CD14-positive monocyte (primary cell): ENCODE measurements around the gene OR7D4. TPM values are rescaled to one million over a fixed set of nuclear protein-coding genes. Genes with fewer than 3 reads are reported as not detected.
A peak's percentile ranks its signal among the peaks of the same experiment; 100 is the strongest.
"Not testable (repeated sequence)": the region's sequence is repeated elsewhere in the genome, so short reads cannot be mapped to it uniquely, and the experiment has no call there.

Experiments used
- DNase-seq, 3 donors: peaks; one replicate each; pipeline ENCODE4 v3.0.0-alpha.2; 2011 to 2022
- H2AFZ ChIP-seq: 2 replicates; pipeline ENCODE4 v1.6.0; 2012; ENCODE audit warnings: mild to moderate bottlenecking, low read depth, low read length, inconsistent platforms; ENCODE audit not compliant: insufficient read depth, poor library complexity, severe bottlenecking
- H3K27ac ChIP-seq, 2 donors: 1 replicate in 1 of 2; 2 replicates in 1 of 2; pipeline ENCODE4 v1.5.1; 2012 to 2013; ENCODE audit warnings: low read length in 2 of 2, control low read depth in 1 of 2, inconsistent platforms in 1 of 2, low read depth in 1 of 2, mild to moderate bottlenecking in 1 of 2
- H3K27me3 ChIP-seq, 2 donors: one replicate each; pipeline versions ENCODE4 v1.6.0 to v1.6.1; 2011 to 2013; ENCODE audit warnings: low read length in 2 of 2; ENCODE audit not compliant: control insufficient read depth in 2 of 2, insufficient read depth in 2 of 2
- H3K36me3 ChIP-seq, 2 donors: replicated peaks in 1 of 2; 1 replicate in 1 of 2; 2 replicates in 1 of 2; pipeline versions ENCODE4 v1.5.1 to v1.6.1; 2012 to 2013; ENCODE audit warnings: low read length in 2 of 2, control low read depth in 1 of 2, inconsistent platforms in 1 of 2, mild to moderate bottlenecking in 1 of 2; ENCODE audit not compliant: insufficient read depth in 2 of 2, control insufficient read depth in 1 of 2
- H3K4me1 ChIP-seq, 2 donors: 1 replicate in 1 of 2; 2 replicates in 1 of 2; pipeline versions ENCODE4 v1.5.1 to v1.6.1; 2012 to 2013; ENCODE audit warnings: low read length in 2 of 2, control low read depth in 1 of 2, inconsistent platforms in 1 of 2, mild to moderate bottlenecking in 1 of 2, moderate library complexity in 1 of 2; ENCODE audit not compliant: insufficient read depth in 2 of 2, control insufficient read depth in 1 of 2
- H3K4me2 ChIP-seq: replicated peaks from 2 replicates; pipeline ENCODE3; 2012; ENCODE audit warnings: low read length, moderate library complexity, mild to moderate bottlenecking; ENCODE audit not compliant: poor library complexity, severe bottlenecking; ENCODE audit errors: extremely low read depth
- H3K4me3 ChIP-seq, 3 experiments: fragments of 200-600 bp in 1 of 3; sonication (generic) in 1 of 3; replicated peaks in 1 of 3; 1 replicate in 2 of 3; 2 replicates in 1 of 3; pipeline ENCODE4 v1.5.1; 2011 to 2013; ENCODE audit warnings: low read length in 3 of 3, mild to moderate bottlenecking in 3 of 3, control low read depth in 2 of 3, low read depth in 2 of 3, inconsistent platforms in 1 of 3, moderate library complexity in 1 of 3
- H3K79me2 ChIP-seq: 2 replicates; pipeline ENCODE4 v1.6.0; 2012; ENCODE audit warnings: mild to moderate bottlenecking, control low read depth, inconsistent platforms, low read length, moderate library complexity; ENCODE audit not compliant: insufficient read depth
- H3K9ac ChIP-seq: 2 replicates; pipeline ENCODE4 v1.6.0; 2017; ENCODE audit warnings: low read length, mild to moderate bottlenecking; ENCODE audit not compliant: insufficient read depth, poor library complexity, severe bottlenecking
- H3K9me3 ChIP-seq, 2 donors: replicated peaks in 1 of 2; 1 replicate in 1 of 2; 2 replicates in 1 of 2; pipeline versions ENCODE4 v1.5.1 to v1.6.1; 2012 to 2013; ENCODE audit warnings: low read length in 2 of 2, control low read depth in 1 of 2; ENCODE audit not compliant: control insufficient read depth in 1 of 2, insufficient read depth in 1 of 2
- H4K20me1 ChIP-seq: 2 replicates; pipeline ENCODE4 v1.6.0; 2012; ENCODE audit warnings: mild to moderate bottlenecking, low read length, control low read depth, moderate library complexity; ENCODE audit not compliant: insufficient read depth
- H3K27ac Mint-ChIP-seq, 7 donors: one replicate each; pipeline ENCODE4 v1.8.0; 2020; ENCODE audit warnings: mild to moderate bottlenecking in 7 of 7, mixed read lengths in 7 of 7, moderate library complexity in 6 of 7, inconsistent platforms in 2 of 7
- H3K27me3 Mint-ChIP-seq, 3 donors: one replicate each; pipeline ENCODE4 v1.8.0; 2021 to 2022; ENCODE audit warnings: low read depth in 3 of 3, mild to moderate bottlenecking in 3 of 3, mixed read lengths in 3 of 3, moderate library complexity in 3 of 3, inconsistent platforms in 1 of 3
- H3K36me3 Mint-ChIP-seq, 2 donors: one replicate each; pipeline ENCODE4 v1.8.0; 2020; ENCODE audit warnings: mixed read lengths in 2 of 2, inconsistent platforms in 1 of 2, mild to moderate bottlenecking in 1 of 2
- H3K4me1 Mint-ChIP-seq: one replicate; pipeline ENCODE4 v1.8.0; 2020; ENCODE audit warnings: mild to moderate bottlenecking, mixed read lengths
- H3K4me3 Mint-ChIP-seq, 2 donors: one replicate each; pipeline ENCODE4 v1.8.0; 2020; ENCODE audit warnings: mild to moderate bottlenecking in 2 of 2, mixed read lengths in 2 of 2, moderate library complexity in 1 of 2
- H3K9me3 Mint-ChIP-seq, 7 donors: one replicate each; pipeline ENCODE4 v1.8.0; 2020 to 2022; ENCODE audit warnings: mixed read lengths in 7 of 7, mild to moderate bottlenecking in 6 of 7, moderate library complexity in 6 of 7, inconsistent platforms in 2 of 7
- CTCF ChIP-seq: fragments of 200-600 bp; IDR thresholded peaks from one replicate; pipeline ENCODE4 v1.8.0; 2022; ENCODE audit warnings: antibody characterized with exemption, mild to moderate bottlenecking
- WGBS: methylation state at CpG from one replicate; pipeline ENCODE4 v1.1.5; 2013; ENCODE audit warnings: missing lambda C conversion rate; ENCODE audit not compliant: insufficient coverage; 5-methylcytosine and 5-hydroxymethylcytosine counted together
- intact Hi-C, 2 donors: fragments of 100-400 bp; cut with micrococcal nuclease; formaldehyde crosslinking; loops; one replicate each; pipeline versions ENCODE4 v1.15.0 to v1.15.1; 2023
- polyA plus RNA-seq, 3 donors: library from polyadenylated mRNA; depleted of rRNA in 1 of 3; unstranded in 2 of 3; stranded (reverse) in 1 of 3; fragments of 300-500 nt in 2 of 3; fragments of >200 nt in 1 of 3; fragmentation: Illumina TruSeq in 2 of 3; gene quantifications; 1 replicate in 2 of 3; 2 replicates in 1 of 3; pipeline ENCODE4 v1.2.3, GENCODE V29; 2012 to 2021

The OR7D4 gene
- polyA plus RNA-seq, 3 donors, result not detected

DNA sequence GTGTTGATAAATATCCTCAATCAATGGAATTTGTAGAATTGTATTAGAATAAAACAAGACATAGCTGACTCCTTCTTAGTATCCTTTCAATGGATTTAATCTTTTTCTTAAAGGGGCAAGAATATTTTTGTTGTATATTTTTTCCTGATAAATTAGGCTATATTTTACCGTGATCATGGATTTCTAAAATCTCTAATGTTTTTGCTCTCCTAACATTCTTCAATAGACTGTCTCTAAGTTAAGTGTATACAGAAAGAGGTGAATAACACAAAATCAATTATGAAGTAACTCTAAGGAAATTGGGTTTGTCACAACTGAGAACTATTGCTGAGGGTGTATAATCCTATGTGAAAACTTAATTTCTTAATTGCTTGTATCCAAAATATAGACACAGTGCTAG lies 31.2 kb upstream of the OR7D4 start, which contains the start of gene OR7E24:
Gene OR7E24, plus strand, starts transcription at position 301 of the 400 bp plus-strand sequence. CDS start 114 bp downstream, outside the sequence.
- Histone ChIP-seq H3K4me3 (no peak within 1 kb of the TSS), H3K36me3 (no peaks in the 10 kb centered on the region), H3K79me2 (no peaks in the 10 kb centered on the region), H3K27me3 (no peaks in the 10 kb centered on the region), H3K4me1 (no peaks in the 10 kb centered on the region), H3K4me2 (no peak within 1 kb of the TSS), H3K27ac (no peak within 1 kb of the TSS), H3K9ac (no peak within 1 kb of the TSS), H3K9me3 (peaks cover 14 to 26% of the 10 kb centered on the region in 2 donors), H4K20me1 (no peaks in the 10 kb centered on the region), H2AFZ (no peak within 1 kb of the TSS)
- H3K4me3 Mint-ChIP-seq, result no peak within 1 kb of the TSS
- H3K36me3 Mint-ChIP-seq, result no peaks in the 10 kb centered on the region
- intact Hi-C loops, result no loop called here
- H3K27ac Mint-ChIP-seq, result no peak within 1 kb of the TSS
- WGBS, result no CpG with 5 or more reads among the region's 1 CpG
- H3K4me1 Mint-ChIP-seq, result no peaks in the 10 kb centered on the region
- no peak for TF ChIP-seq CTCF
- DNase-seq, result no peak
- peaks cover 14 to 33% (median 29%) of the 10 kb centered on the region in 7 donors for H3K9me3 Mint-ChIP-seq
- H3K27me3 Mint-ChIP-seq, result peaks cover 0 to 3% (median 3%) of the 10 kb centered on the region in 3 donors

GRCh38 chr19:9205501-9206113 lies 13.8 kb downstream of the OR7D4 start:
- H3K27me3 ChIP-seq, result no peaks in the 10 kb centered on the region
- WGBS, result 22% methylated on average over 8 of the region's 13 CpGs
- H3K4me3 Mint-ChIP-seq, result peak overlapping the region; percentile 52 to 76
- no peaks in the 10 kb centered on the region for H3K9me3 ChIP-seq
- H3K27me3 Mint-ChIP-seq, result peaks cover 0 to 17% (median 7%) of the 10 kb centered on the region in 3 donors
- H3K4me3 ChIP-seq, result no peak overlapping the region
- peak overlapping the region in 1 of 7 donors; percentile 33 for H3K27ac Mint-ChIP-seq
- peak overlapping the region; percentile 63 for H2AFZ ChIP-seq
- H3K79me2 ChIP-seq, result no peaks in the 10 kb centered on the region
- TF ChIP-seq CTCF, result peak; percentile 94
- H3K36me3 Mint-ChIP-seq, result no peaks in the 10 kb centered on the region
- intact Hi-C loops, result loop anchor here (5.0 to 10.0 kb wide), 2 partner anchors 589 to 592 kb away; no protein-coding TSS in a partner anchor
- H3K4me2 ChIP-seq, result peak overlapping the region; percentile 22
- H3K9me3 Mint-ChIP-seq, result peaks cover 0 to 3% (median 0%) of the 10 kb centered on the region in 7 donors
- H4K20me1 ChIP-seq, result no peaks in the 10 kb centered on the region
- no peaks in the 10 kb centered on the region for H3K36me3 ChIP-seq
- peak; percentile 30 to 59 (median 44) for DNase-seq
- peaks cover 5% of the 10 kb centered on the region for H3K4me1 Mint-ChIP-seq
- no peaks in the 10 kb centered on the region for H3K4me1 ChIP-seq
- no peak overlapping the region for H3K27ac ChIP-seq
- H3K9ac ChIP-seq, result no peak overlapping the region

DNA sequence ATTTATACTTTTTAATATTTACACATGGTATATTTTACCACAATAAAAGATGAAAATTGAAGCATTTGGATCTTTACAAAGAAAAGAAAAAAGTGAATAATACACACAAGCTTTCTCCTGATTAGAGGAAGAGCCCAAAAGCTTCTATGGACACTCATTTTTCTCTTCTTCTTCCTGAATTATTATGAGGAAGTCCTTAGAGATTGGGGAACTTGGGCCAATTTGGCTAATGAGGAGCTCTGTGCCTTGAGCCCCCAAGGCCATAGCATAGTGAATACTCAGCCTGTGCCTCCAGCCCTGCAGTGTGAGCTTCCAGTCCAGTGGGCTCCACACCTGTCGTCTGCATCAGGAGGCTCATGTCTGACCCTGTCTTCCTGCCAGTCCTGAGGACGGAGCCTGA lies 21.3 kb downstream of the OR7D4 start:
- DNase-seq, result peak in 2 of 3 donors; percentile 13 to 16
- H3K27me3 Mint-ChIP-seq, H3K9me3 ChIP-seq, H2AFZ ChIP-seq, H3K4me3 ChIP-seq, H3K36me3 ChIP-seq, H3K27ac ChIP-seq, H3K4me1 ChIP-seq, H3K9ac ChIP-seq, H3K27me3 ChIP-seq, H3K4me2 ChIP-seq, H3K36me3 Mint-ChIP-seq, H3K79me2 ChIP-seq, intact Hi-C loops, H4K20me1 ChIP-seq, H3K27ac Mint-ChIP-seq, H3K4me3 Mint-ChIP-seq, H3K4me1 Mint-ChIP-seq: not testable (repeated sequence)
- H3K9me3 Mint-ChIP-seq, result peaks cover 2 to 10% (median 6%) of the 10 kb centered on the region in 7 donors
- no CpG with 5 or more reads among the region's 2 CpGs for WGBS
